NB4 (cell line): ENCODE results near the gene NOD1.

ENCODE experiments used
- POLR2A ChIP-seq: IDR thresholded peaks from 2 replicates; pipeline ENCODE4 v1.6.1; 2011; ENCODE audit warnings: mild to moderate bottlenecking; ENCODE audit not compliant: insufficient read length; ENCODE audit errors: extremely low read depth
- TF ChIP-seq, protein P1 (sequence below): IDR thresholded peaks from one replicate; pipeline ENCODE4 v1.5.1; 2012; ENCODE audit warnings: low read depth, low read length

DNA sequence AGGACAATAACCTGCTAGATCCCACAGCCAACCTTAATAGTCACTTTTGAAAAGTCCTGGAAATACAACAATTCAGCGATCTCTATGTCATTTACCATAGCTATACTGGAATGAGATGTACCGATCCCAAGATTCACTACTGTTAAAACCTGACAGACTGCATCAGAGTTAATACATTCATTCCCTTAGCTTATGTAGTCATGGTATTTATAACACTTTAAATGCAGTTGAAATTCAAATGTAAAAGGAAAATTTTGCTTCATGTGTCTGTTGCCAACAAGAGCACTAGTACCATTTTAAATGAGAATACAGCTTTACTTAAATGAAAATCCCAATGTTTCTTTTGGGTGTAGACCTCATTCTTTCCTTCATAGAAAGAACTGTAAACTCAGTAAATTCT lies 37.2 kb upstream of the NOD1 start:
- TF ChIP-seq, protein P1, sequence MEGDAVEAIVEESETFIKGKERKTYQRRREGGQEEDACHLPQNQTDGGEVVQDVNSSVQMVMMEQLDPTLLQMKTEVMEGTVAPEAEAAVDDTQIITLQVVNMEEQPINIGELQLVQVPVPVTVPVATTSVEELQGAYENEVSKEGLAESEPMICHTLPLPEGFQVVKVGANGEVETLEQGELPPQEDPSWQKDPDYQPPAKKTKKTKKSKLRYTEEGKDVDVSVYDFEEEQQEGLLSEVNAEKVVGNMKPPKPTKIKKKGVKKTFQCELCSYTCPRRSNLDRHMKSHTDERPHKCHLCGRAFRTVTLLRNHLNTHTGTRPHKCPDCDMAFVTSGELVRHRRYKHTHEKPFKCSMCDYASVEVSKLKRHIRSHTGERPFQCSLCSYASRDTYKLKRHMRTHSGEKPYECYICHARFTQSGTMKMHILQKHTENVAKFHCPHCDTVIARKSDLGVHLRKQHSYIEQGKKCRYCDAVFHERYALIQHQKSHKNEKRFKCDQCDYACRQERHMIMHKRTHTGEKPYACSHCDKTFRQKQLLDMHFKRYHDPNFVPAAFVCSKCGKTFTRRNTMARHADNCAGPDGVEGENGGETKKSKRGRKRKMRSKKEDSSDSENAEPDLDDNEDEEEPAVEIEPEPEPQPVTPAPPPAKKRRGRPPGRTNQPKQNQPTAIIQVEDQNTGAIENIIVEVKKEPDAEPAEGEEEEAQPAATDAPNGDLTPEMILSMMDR, result no peak
- no peak for TF ChIP-seq POLR2A
